ENCODE data around the gene DHCR7. TPM values are rescaled to one million over a fixed set of nuclear protein-coding genes. Genes with fewer than 3 reads are reported as not detected.
"Not testable (repeated sequence)": the region's sequence is repeated elsewhere in the genome, so short reads cannot be mapped to it uniquely, and the experiment has no call there.

Gene DHCR7
- total RNA-seq, 1 donor from 2014 or later: 60.9 TPM

DNA sequence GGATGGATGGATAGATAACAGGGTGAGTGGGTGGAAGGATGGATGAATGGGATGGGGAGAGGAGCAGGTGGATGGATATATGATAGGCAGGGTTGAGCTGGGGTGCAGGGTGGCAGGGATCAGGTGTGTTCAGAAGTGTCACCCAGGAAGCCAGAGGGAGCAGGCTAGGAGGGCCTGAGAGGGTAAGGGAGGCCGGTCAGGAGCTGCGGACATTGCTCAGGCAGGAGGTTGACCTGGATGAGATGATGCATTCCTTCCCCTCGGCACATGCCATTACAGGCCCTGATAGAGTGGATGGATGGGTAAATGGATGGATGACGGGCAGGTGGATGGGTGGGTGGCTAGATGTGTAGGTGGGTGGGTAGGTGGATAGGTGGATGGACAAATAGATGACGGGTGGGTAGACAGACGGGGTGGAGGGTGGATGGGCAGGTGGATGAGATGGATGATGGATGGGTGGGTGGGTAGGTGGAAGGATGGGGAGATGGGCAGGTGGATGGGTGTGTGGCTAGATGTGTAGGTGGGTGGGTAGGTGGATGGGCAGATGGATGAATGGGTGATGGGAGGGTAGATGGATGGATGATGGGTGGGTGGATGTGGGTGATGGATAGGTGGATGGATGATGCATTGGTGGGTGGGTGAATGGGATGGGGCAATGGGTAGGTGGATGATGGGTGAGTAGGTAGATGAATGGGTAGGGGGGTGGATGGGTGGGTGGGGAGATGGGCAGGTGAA, 8.0 kb downstream of the DHCR7 start:
- no peak for DNase-seq (ENCODE audit: low spot score)

- DNase-seq (ENCODE audit: low spot score): no peak
Observed at GRCh38 chr11:71438650-71439049, 9.5 kb downstream of the DHCR7 start.

DNA sequence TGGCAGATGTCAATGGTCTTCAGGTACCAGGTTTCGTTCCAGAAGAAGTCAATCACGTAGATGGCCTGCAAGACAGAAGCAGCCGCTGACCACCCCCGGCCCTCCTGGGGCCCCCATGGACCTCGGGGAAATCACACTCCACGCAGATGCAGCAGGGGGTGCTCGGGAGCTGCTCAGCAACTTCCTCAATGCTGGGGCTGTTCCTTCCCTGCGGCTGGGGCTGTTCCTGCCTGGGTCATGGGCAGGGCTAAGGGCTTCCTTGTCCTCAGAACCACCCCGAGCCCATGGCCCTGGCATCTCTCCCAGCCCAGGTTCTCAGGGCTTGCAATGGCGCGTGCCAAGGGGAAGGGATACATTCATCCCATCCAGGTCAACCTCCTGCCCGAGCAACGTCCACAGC, 10.3 kb downstream of the DHCR7 start:
- DNase-seq (ENCODE audit: low spot score): no peak

- DNase-seq (ENCODE audit: low spot score): no peak
Observed at GRCh38 chr11:71437399-71437798, 10.8 kb downstream of the DHCR7 start.

- no peak for DNase-seq (ENCODE audit: low spot score)
Observed at GRCh38 chr11:71436861-71437260, 11.3 kb downstream of the DHCR7 start.

- no peak for DNase-seq (ENCODE audit: low spot score)
Observed at GRCh38 chr11:71435278-71435951, 12.8 kb downstream of the DHCR7 start.

DNA sequence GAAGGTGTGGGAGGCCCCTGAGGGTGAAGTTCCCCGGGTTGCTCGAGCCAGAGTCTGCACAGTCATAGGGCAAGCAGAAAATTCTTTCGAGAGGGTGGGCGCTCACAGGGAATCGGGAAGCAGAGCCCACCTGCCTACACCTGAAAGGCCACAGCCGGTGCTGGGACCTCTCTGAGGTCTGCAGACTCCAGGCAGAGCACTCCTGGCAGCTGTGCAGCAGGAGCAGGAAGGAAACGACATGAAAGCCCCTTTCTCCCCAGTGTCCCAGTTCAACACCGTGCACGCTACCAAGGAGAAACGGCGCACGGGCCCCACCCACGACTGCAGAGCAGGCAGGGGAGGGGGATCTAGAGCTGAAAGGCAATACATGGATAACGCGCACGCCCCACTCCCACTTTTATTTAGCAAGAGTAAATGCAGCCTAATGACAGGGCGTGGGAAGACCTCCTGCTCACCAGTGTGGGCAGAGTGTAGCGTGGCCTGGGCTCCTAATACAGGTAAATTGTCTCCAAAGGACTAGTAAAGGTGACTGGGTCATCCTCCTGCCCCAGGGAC, 13.5 kb downstream of the DHCR7 start:
- DNase-seq (ENCODE audit: low spot score): no peak

- no peak for DNase-seq (ENCODE audit: low spot score)
Observed at GRCh38 chr11:71433648-71434450, 14.3 kb downstream of the DHCR7 start.

DNA sequence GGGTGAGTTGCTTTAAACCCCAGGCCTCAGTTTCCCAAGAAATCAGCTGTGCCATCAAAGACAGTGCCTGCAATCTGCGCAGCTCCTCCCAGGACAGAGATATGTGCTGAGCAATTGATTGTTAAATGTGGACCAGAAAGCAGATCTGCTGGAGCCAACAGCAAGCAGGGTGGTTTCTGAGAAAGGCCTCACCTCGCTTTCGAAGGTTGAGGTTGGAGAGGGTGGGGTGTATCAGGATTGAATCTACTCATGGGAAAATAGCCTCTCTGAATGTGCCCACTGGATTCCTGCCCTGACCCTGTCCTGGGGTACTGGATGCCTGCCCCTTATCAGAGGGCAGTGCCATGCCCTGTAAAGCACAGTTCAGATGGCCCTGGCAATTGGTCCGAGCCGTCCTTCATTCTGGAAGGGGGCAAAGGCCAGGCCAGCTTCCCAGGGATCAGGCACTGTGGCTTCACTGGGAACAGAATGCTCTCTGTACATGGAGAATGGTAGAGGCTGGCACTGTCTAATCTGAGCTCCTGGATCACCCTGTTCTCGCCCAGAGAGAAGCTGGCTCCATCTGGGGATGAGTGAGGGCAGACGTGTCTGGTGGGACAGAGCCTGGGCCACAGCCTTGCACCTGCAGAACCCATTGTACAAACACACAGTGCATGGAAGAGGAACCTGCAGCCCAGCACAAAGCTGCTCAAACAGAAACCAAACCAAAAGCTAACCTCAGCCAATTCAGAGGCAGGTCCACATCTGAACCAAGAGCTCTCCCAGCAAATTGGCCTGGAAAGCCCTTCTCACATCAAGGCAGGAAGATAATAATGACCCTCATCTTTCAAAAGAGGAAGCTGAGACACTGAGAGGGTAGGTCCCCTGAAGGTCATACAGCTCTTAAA, 15.2 kb downstream of the DHCR7 start:
- DNase-seq (ENCODE audit: low spot score): no peak

DNA sequence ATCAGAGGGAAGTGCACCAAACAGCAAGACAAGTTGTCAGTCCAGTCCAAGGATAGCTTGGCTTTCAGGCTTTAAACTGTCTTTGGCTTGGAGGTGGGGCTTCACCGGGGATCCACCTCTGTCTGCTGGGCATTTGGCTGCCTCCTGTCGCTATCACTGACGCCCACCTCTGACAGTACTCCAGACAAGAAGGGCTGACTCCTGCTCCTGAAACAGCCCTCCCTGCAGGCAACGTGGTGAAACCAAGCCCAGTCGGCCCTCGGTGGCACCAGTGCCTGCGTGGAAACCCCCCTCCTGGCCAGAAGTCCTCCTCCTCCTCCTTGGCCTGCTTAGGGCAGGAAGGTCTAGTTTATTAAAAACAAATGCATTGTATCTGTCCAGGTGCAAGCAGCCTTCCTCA, 16.9 kb downstream of the DHCR7 start:
- DNase-seq (ENCODE audit: low spot score): no peak

DNA sequence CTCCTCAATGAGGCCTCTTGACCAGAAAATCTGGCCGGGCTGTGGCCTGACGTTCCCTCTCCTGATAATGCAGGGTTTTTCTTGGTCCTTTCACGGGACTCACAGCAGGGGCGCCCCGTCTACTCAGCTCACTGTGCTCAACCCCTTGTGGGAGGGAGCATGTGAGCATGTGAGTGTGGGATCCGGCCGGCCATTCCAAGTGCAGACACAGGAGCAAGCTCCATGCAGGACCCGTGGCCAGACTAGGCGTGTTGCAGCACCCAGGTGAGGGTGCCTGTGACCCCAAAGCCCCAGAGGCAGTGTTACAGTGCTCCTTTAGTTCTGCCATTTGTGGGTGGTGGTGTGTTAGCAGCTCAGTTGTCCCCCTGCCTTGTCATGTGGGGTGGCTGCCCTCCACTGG, 18.0 kb downstream of the DHCR7 start:
- no peak for DNase-seq (ENCODE audit: low spot score)

DNA sequence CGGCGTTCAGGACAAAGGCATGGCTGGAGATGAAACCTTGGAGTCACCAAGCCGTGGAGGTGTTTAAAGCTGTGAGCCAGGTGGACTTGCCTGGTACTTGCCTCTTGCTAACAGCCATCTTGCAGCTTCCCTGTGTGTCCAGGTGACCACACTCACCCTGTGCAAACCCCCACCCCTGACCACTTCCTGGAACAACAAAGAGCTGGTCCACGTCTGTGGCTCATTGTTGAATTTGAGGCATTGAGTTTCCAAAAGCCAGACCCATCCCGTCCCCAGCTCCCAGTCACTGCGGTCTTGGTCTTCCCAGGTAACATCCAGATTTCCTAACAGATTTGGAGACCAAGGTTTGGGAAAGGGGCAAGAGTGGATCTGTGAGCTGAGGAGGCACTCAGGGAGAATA, 18.5 kb downstream of the DHCR7 start:
- no peak for DNase-seq (ENCODE audit: low spot score)

GRCh38 chr11:71428861-71429435, 19.2 kb downstream of the DHCR7 start:
- no peak for DNase-seq (ENCODE audit: low spot score)

- no peak for DNase-seq (ENCODE audit: low spot score)
Observed at GRCh38 chr11:71426413-71426812, 21.8 kb downstream of the DHCR7 start.

DNA sequence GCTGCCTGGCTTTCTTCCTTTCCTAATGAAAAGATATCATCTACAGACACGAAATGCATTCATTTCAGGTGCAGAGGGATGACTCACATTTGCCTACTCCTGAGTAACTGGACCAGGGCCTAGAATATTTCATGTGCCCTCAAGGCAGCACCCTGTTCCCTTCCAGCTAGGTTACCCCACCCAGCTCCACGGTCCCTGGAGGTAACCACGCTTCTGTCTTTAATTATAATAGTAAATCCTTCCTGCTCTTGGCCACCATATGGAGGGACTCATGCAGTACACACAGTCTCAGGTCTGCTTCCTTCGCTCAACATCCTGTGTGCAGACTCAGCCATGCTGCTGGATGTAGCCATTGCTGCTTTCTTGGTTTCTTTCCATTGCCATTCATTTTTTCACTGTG, 22.3 kb downstream of the DHCR7 start:
- no peak for DNase-seq (ENCODE audit: low spot score)

- DNase-seq (ENCODE audit: low spot score): no peak
Observed at GRCh38 chr11:71425409-71425808, 22.8 kb downstream of the DHCR7 start.

- no peak for DNase-seq (ENCODE audit: low spot score)
Observed at GRCh38 chr11:71423181-71423790, 24.9 kb downstream of the DHCR7 start.

- not testable (repeated sequence) for DNase-seq (ENCODE audit: low spot score)
Observed at GRCh38 chr11:71422318-71422717, 25.9 kb downstream of the DHCR7 start.

- DNase-seq (ENCODE audit: low spot score): no peak
Observed at GRCh38 chr11:71421392-71421950, 26.7 kb downstream of the DHCR7 start.

Measured in ureter (tissue), 1 donor.